HG03432 (cell line): Measurements from ENCODE around the gene TMEM143.
"Not testable (repeated sequence)": the region's sequence is repeated elsewhere in the genome, so short reads cannot be mapped to it uniquely, and the experiment has no call there.

Experiments
- ATAC-seq: cut with Tn5 transposase; IDR thresholded peaks from one replicate; pipeline ENCODE4 v1.9.1; 2021; ENCODE audit warnings: mild to moderate bottlenecking, moderate library complexity; ENCODE audit not compliant: unreplicated experiment

Gene TMEM143

DNA sequence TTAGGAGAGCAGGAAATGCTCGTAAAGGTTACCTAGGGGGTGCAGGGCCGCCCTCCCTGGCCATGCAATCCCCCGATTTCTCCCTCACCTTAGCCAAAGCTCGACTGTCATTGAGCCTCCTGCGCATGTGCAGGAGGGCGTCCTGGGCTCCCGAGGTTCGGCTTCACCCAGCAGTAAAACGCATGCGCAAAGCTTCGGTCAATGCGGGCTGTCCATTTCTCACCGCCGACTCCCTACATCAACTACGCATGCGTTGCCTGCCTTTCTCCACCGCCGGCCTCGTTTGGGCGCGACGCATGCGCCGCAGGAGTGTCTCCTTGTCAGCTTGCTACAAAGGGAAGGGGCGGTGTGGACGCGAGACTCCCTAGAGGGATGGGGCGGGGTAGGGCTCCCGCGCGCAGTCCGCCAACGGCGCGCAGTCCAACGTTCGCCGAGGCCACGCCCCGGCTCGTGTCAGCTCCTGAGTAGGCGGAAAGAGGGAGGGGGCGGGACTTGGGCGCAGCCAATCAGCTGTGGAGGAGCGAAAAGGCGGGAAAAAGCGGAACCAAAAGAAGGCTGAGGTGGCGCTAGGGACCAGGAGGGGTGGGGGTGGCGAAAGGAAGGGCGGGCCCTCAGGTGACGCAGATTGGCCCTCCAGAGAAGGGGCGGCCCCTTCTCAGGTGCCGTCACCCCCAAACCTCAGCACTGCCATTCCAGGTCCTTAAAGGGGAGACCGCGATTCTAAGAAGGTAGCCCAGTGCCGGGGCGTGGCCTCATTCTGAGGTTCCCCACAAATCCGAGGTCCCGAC is at the start of gene TMEM143, which contains the start of gene SYNGR4:
TSS of gene TMEM143 (minus strand) at position 131 of the 788 bp plus-strand sequence. CDS start at position 111, 20 bp downstream.
TSS of gene SYNGR4 (plus strand) at position 558 of the 788 bp plus-strand sequence. CDS start 1,476 bp downstream, outside the sequence.
- peak; percentile 84 for ATAC-seq

DNA sequence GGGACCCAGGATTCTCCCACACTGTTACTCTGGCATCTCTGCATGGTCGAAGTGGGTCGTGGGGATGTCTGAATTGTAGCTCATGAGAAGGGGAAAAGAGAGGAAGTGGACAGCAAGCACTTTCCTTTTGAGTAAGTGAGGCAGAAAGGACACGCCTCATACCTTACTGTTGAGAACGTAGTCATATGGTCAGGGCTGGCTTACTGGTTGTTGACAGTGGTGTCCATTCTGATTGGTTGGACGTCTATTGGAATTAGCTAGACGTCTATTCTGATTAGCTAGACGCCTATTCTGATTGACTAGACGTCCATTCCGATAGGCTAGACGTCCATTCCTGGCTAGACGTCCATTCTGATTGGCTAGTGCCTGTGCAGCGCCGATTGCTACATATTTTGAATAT is 42.1 kb upstream of the TMEM143 start:
- ATAC-seq, result no peak

DNA sequence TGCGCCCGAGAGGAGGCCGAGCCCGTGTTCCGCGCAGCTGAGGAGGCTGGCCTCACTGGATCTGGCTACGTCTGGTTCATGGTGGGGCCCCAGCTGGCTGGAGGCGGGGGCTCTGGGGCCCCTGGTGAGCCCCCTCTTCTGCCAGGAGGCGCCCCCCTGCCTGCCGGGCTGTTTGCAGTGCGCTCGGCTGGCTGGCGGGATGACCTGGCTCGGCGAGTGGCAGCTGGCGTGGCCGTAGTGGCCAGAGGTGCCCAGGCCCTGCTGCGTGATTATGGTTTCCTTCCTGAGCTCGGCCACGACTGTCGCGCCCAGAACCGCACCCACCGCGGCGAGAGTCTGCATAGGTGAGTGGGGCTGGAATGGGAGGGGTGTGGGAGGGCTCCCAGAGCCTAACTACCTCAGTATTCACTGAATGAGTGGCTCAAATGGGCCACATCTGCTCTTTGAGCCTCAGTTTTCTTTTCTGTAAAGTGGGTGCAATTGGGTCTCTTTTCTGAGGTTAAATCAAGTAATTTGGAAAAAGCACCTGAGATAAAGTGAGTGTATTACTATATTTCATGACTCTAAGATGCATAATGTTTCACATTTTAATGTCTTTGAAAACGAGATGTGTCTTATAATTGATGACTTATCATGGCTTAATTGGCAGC is 41.4 kb upstream of the TMEM143 start:
- ATAC-seq, result no peak

- ATAC-seq, result peak; percentile 47
Measured at GRCh38 chr19:48403606-48404005, 39.9 kb upstream of the TMEM143 start.

GRCh38 chr19:48401287-48401686 is 37.5 kb upstream of the TMEM143 start:
- no peak for ATAC-seq

GRCh38 chr19:48400018-48400742 is 36.4 kb upstream of the TMEM143 start:
- no peak for ATAC-seq

- ATAC-seq, result peak; percentile 63
Measured at GRCh38 chr19:48398375-48399235, 34.9 kb upstream of the TMEM143 start.

DNA sequence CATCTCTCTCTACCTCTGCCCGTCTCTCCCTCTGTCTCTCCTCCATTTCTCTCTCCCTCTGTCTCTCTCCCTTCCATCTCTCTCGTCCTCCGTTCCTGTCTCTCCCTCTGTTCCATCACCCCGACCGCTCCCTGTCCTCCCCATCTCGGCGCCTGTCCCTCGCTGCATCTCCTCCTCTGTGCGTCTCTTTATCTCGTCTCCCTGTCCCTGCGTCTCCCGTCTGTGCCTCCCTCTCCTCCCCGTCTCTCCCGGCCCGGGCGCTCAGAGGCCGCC is 34.3 kb upstream of the TMEM143 start:
- no peak for ATAC-seq

- no peak for ATAC-seq
Measured at GRCh38 chr19:48397263-48398101, 33.7 kb upstream of the TMEM143 start.

DNA sequence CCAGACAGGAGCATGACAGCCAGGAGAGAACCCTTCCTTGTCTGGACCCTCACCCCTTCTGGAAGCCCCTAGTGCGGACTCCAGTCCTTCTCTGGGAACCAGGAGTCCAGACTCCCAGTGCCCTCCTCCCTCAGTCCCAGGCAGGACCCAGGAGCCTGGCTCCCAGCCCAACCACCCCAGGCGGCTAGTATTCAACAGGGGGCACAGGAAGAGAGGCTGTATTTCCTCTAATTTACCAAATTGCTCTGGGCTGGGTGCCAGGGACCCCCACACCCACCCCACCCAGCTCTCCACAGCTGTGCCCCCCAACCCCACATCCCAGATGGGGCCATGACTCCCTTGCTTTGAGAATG is 33.1 kb upstream of the TMEM143 start:
- ATAC-seq, result no peak

- no peak for ATAC-seq
Measured at GRCh38 chr19:48396016-48396823, 32.5 kb upstream of the TMEM143 start.

GRCh38 chr19:48395499-48395898 is 31.8 kb upstream of the TMEM143 start:
- no peak for ATAC-seq

- no peak for ATAC-seq
Measured at GRCh38 chr19:48395170-48395455, 31.4 kb upstream of the TMEM143 start.

GRCh38 chr19:48394331-48395169 is 30.8 kb upstream of the TMEM143 start:
- no peak for ATAC-seq

DNA sequence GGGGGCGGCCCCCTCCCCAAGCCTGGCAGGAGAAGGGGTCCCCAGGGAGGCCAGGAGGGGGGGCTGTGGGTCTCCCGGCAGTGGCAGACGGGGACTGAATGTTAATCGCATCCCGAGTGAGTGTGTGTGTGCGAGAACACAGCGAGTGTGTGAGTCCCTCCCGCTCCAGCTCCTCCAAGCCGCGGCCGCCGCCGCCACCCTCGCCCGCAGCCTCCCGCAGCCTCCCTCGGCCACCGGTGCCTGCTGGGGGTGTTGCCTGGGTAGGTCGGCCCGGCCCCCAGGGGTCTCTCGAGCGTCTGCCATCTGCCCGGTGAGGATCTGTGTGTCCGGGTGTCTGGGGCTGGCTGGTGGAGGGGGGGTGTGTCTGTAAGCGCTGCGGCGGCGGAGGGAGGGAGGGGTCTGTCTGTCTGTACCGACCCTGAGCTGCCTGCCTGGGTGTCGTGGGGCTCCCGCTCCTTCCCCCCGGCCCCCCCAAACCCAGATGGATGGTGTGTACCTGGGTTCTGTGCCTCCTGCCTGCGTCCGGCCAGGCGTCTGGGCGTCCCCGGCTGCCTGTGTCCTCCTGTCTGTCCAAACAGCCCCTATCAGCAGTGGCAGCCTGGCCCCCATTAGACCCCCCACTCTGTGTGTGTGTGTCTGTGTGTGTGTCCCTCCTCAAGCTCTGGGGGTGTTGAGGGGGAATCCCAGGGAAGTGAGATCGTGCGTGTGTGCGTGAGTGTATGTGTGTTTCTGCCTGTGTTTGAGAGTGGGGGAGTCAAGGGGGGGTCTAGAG is 30.0 kb upstream of the TMEM143 start, which contains the start of gene GRIN2D:
TSS of gene GRIN2D (plus strand) at position 110 of the 772 bp plus-strand sequence. CDS start 4,725 bp downstream, outside the sequence.
- no peak for ATAC-seq

DNA sequence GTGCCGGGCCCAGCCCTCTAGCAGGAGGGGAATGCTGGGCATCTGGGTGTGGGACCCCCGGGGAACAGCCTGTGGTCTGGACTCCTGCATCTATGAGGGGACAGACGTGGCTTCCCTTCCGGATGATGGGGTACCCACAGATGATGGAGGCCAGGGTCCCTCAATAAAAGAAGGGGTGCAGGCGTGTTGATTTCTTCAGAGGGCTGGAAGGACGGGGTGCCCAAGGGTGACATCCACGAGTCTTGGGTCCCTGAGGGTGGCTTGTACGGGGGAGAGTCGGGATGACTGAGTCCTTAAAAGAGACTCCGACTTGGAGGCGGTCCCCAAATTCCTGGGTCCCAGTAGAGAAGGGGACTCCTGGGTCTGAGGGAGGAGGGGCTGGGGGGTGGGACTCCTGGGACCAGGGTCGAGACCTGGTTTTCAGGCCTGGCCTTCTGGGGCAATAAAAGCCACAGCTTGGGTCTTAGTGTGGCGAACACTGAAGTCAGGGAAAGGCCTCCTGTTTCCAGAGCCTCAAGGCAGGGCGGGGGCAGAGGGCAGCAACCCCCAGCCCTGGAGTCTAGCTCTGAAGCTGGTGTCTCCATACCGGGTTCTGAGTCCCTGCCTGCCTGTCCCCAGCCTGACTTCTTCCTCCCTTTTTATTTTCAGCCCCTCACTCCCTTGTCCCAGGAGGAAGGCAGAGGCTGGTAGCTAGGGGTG is 29.3 kb upstream of the TMEM143 start:
- no peak for ATAC-seq

GRCh38 chr19:48392006-48392344 is 28.2 kb upstream of the TMEM143 start:
- ATAC-seq, result not testable (repeated sequence)
